SK-N-SH treated with all-trans-retinoic acid at 6 μM for 48 hours (cell line): ENCODE results near the gene KLHDC10.

ENCODE experiments used
- ATAC-seq: fragments of 200-7000 bp; cut with Tn5 transposase; 3 replicates; pipeline ENCODE4 v1.9.1; 2020; ENCODE audit warnings: mild to moderate bottlenecking, moderate library complexity
- ARNTL ChIP-seq: fragments of 450-650 bp; formaldehyde crosslinking; IDR thresholded peaks from 2 replicates; pipeline ENCODE4 v1.5.0; 2020; ENCODE audit warnings: low read depth, mild to moderate bottlenecking, moderate library complexity, borderline replicate concordance
- BACH2 ChIP-seq: fragments of 250-450 bp; sonication (Bioruptor Pico); IDR thresholded peaks from 2 replicates; pipeline ENCODE4 v1.9.0; 2021; ENCODE audit warnings: mild to moderate bottlenecking, borderline replicate concordance
- CSDC2 ChIP-seq: fragments of 250-450 bp; sonication (Bioruptor Pico); IDR thresholded peaks from 2 replicates; pipeline ENCODE4 v1.5.0; 2020; ENCODE audit warnings: mild to moderate bottlenecking, moderate library complexity
- GLIS3 ChIP-seq: fragments of 250-450 bp; sonication (Bioruptor Pico); IDR thresholded peaks from 2 replicates; pipeline ENCODE4 v1.5.0; 2020; ENCODE audit warnings: mild to moderate bottlenecking, moderate library complexity
- ISL1 ChIP-seq: fragments of 250-450 bp; sonication (Bioruptor Pico); IDR thresholded peaks from 2 replicates; pipeline ENCODE4 v2.1.2; 2022; ENCODE audit warnings: mild to moderate bottlenecking, moderate library complexity
- OSR1 ChIP-seq: fragments of 250-450 bp; sonication (Bioruptor Pico); IDR thresholded peaks from 2 replicates; pipeline ENCODE4 v1.8.0; 2022; ENCODE audit warnings: moderate library complexity, mild to moderate bottlenecking, inconsistent platforms
- PPARA ChIP-seq: fragments of 250-450 bp; sonication (Bioruptor Pico); IDR thresholded peaks from 2 replicates; pipeline ENCODE4 v1.5.0; 2020; ENCODE audit warnings: mild to moderate bottlenecking, borderline replicate concordance
- RARB ChIP-seq: fragments of 250-450 bp; sonication (Bioruptor Pico); IDR thresholded peaks from 2 replicates; pipeline ENCODE4 v1.8.0; 2021; ENCODE audit warnings: mild to moderate bottlenecking, moderate library complexity
- SNAI2 ChIP-seq: fragments of 250-450 bp; sonication (Bioruptor Pico); IDR thresholded peaks from 2 replicates; pipeline ENCODE4 v1.5.0; 2020; ENCODE audit warnings: mild to moderate bottlenecking, moderate library complexity
- TCF4 ChIP-seq: fragments of 250-450 bp; sonication (Bioruptor Pico); IDR thresholded peaks from 2 replicates; pipeline ENCODE4 v1.8.0; 2021; ENCODE audit warnings: mild to moderate bottlenecking, moderate library complexity, borderline replicate concordance
- TOX ChIP-seq: fragments of 250-450 bp; sonication (Bioruptor Pico); IDR thresholded peaks from 2 replicates; pipeline ENCODE4 v1.8.0; 2021; ENCODE audit warnings: mild to moderate bottlenecking, moderate library complexity, borderline replicate concordance
- ZC3H10 ChIP-seq: fragments of 250-450 bp; sonication (Bioruptor Pico); IDR thresholded peaks from 2 replicates; pipeline ENCODE4 v1.5.1; 2021; ENCODE audit warnings: mild to moderate bottlenecking, moderate library complexity
- ZFP30 ChIP-seq: fragments of 450-650 bp; formaldehyde crosslinking; IDR thresholded peaks from 2 replicates; pipeline ENCODE4 v1.5.0; 2022; ENCODE audit warnings: mild to moderate bottlenecking, moderate library complexity
- ZNF565 ChIP-seq: fragments of 450-650 bp; formaldehyde crosslinking; conservative IDR thresholded peaks from 2 replicates; pipeline ENCODE4 v1.5.0; 2020; ENCODE audit warnings: low read depth, mild to moderate bottlenecking, moderate library complexity
- ZNF70 ChIP-seq: fragments of 450-650 bp; formaldehyde crosslinking; IDR thresholded peaks from 2 replicates; pipeline ENCODE4 v1.5.0; 2020; ENCODE audit warnings: mild to moderate bottlenecking, moderate library complexity
- TF ChIP-seq, protein P1 (sequence below): fragments of 250-450 bp; sonication (Bioruptor Pico); IDR thresholded peaks from 2 replicates; pipeline ENCODE4 v1.5.1; 2020; ENCODE audit warnings: low read depth, mild to moderate bottlenecking, moderate library complexity
- TF ChIP-seq, protein P2 (sequence below): fragments of 250-450 bp; sonication (Bioruptor Pico); IDR thresholded peaks from 2 replicates; pipeline ENCODE4 v1.8.0; 2021; ENCODE audit warnings: low read depth, mild to moderate bottlenecking, moderate library complexity, borderline replicate concordance
- TF ChIP-seq, protein P3 (sequence below): fragments of 250-450 bp; sonication (Bioruptor Pico); IDR thresholded peaks from 2 replicates; pipeline ENCODE4 v1.5.0; 2020; ENCODE audit warnings: mild to moderate bottlenecking, moderate library complexity
- TF ChIP-seq, protein P4 (sequence below): fragments of 250-450 bp; sonication (Bioruptor Pico); IDR thresholded peaks from 2 replicates; pipeline ENCODE4 v1.8.0; 2020; ENCODE audit warnings: mild to moderate bottlenecking, moderate library complexity, borderline replicate concordance
- TF ChIP-seq, protein P5 (sequence below): fragments of 250-450 bp; sonication (Bioruptor Pico); IDR thresholded peaks from 2 replicates; pipeline ENCODE4 v1.5.1; 2021; ENCODE audit warnings: mild to moderate bottlenecking, moderate library complexity

Gene KLHDC10

DNA sequence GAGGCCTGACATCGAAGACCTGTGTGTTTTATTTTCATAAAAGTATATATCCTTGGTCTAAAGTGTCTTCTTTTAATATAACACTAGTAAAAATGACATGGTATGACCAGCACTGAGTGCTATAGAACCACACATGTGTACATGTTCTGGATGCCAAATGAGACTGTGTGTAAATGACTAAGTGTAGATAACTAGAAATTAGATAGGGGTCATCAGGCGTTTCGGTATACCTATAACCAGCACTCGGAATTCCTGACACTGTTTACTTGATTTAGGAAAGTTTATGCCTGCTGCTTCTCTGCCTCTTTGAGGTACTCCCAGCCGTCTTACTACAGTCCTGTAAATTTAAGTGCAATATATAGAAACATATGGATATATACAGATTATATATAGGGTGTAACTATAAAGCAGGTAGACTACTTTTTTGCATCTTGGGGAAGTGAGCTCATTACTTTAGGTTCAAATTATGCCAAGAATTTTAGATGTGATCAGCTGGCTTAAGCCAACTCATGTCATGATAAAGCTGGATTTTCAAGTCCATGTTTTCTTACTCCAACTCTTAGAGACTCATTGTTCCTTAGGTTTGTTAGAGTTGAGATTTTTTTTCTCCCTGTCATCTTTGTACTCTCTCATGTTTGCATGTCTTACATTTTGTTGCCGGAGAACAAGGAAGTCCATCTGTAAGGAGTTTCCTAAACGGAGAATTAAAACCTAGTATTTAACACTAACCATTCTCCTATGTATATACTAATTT is 62.9 kb downstream of the KLHDC10 start:
- no peak for TF ChIP-seq ZNF70 (CRISPR knock-in tag)
- TF ChIP-seq SNAI2 (CRISPR knock-in tag), result no peak
- no peak for TF ChIP-seq ARNTL (CRISPR knock-in tag)
- no peak for TF ChIP-seq GLIS3 (CRISPR knock-in tag)
- no peak for TF ChIP-seq TCF4 (CRISPR knock-in tag)
- TF ChIP-seq, protein P1, sequence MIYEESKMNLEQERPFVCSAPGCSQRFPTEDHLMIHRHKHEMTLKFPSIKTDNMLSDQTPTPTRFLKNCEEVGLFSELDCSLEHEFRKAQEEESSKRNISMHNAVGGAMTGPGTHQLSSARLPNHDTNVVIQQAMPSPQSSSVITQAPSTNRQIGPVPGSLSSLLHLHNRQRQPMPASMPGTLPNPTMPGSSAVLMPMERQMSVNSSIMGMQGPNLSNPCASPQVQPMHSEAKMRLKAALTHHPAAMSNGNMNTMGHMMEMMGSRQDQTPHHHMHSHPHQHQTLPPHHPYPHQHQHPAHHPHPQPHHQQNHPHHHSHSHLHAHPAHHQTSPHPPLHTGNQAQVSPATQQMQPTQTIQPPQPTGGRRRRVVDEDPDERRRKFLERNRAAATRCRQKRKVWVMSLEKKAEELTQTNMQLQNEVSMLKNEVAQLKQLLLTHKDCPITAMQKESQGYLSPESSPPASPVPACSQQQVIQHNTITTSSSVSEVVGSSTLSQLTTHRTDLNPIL (CRISPR knock-in tag), result no peak
- TF ChIP-seq, protein P2, sequence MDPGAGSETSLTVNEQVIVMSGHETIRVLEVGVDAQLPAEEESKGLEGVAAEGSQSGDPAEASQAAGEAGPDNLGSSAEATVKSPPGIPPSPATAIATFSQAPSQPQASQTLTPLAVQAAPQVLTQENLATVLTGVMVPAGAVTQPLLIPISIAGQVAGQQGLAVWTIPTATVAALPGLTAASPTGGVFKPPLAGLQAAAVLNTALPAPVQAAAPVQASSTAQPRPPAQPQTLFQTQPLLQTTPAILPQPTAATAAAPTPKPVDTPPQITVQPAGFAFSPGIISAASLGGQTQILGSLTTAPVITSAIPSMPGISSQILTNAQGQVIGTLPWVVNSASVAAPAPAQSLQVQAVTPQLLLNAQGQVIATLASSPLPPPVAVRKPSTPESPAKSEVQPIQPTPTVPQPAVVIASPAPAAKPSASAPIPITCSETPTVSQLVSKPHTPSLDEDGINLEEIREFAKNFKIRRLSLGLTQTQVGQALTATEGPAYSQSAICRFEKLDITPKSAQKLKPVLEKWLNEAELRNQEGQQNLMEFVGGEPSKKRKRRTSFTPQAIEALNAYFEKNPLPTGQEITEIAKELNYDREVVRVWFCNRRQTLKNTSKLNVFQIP (CRISPR knock-in tag), result no peak
- TF ChIP-seq ISL1, result no peak
- no peak for TF ChIP-seq OSR1 (CRISPR knock-in tag)
- TF ChIP-seq, protein P3, sequence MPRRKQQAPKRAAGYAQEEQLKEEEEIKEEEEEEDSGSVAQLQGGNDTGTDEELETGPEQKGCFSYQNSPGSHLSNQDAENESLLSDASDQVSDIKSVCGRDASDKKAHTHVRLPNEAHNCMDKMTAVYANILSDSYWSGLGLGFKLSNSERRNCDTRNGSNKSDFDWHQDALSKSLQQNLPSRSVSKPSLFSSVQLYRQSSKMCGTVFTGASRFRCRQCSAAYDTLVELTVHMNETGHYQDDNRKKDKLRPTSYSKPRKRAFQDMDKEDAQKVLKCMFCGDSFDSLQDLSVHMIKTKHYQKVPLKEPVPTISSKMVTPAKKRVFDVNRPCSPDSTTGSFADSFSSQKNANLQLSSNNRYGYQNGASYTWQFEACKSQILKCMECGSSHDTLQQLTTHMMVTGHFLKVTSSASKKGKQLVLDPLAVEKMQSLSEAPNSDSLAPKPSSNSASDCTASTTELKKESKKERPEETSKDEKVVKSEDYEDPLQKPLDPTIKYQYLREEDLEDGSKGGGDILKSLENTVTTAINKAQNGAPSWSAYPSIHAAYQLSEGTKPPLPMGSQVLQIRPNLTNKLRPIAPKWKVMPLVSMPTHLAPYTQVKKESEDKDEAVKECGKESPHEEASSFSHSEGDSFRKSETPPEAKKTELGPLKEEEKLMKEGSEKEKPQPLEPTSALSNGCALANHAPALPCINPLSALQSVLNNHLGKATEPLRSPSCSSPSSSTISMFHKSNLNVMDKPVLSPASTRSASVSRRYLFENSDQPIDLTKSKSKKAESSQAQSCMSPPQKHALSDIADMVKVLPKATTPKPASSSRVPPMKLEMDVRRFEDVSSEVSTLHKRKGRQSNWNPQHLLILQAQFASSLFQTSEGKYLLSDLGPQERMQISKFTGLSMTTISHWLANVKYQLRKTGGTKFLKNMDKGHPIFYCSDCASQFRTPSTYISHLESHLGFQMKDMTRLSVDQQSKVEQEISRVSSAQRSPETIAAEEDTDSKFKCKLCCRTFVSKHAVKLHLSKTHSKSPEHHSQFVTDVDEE (CRISPR knock-in tag), result no peak
- TF ChIP-seq, protein P4, sequence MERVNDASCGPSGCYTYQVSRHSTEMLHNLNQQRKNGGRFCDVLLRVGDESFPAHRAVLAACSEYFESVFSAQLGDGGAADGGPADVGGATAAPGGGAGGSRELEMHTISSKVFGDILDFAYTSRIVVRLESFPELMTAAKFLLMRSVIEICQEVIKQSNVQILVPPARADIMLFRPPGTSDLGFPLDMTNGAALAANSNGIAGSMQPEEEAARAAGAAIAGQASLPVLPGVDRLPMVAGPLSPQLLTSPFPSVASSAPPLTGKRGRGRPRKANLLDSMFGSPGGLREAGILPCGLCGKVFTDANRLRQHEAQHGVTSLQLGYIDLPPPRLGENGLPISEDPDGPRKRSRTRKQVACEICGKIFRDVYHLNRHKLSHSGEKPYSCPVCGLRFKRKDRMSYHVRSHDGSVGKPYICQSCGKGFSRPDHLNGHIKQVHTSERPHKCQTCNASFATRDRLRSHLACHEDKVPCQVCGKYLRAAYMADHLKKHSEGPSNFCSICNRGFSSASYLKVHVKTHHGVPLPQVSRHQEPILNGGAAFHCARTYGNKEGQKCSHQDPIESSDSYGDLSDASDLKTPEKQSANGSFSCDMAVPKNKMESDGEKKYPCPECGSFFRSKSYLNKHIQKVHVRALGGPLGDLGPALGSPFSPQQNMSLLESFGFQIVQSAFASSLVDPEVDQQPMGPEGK (CRISPR knock-in tag), result no peak
- TF ChIP-seq, protein P5, sequence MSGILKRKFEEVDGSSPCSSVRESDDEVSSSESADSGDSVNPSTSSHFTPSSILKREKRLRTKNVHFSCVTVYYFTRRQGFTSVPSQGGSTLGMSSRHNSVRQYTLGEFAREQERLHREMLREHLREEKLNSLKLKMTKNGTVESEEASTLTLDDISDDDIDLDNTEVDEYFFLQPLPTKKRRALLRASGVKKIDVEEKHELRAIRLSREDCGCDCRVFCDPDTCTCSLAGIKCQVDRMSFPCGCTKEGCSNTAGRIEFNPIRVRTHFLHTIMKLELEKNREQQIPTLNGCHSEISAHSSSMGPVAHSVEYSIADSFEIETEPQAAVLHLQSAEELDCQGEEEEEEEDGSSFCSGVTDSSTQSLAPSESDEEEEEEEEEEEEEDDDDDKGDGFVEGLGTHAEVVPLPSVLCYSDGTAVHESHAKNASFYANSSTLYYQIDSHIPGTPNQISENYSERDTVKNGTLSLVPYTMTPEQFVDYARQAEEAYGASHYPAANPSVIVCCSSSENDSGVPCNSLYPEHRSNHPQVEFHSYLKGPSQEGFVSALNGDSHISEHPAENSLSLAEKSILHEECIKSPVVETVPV (CRISPR knock-in tag), result no peak
- no peak for ATAC-seq

DNA sequence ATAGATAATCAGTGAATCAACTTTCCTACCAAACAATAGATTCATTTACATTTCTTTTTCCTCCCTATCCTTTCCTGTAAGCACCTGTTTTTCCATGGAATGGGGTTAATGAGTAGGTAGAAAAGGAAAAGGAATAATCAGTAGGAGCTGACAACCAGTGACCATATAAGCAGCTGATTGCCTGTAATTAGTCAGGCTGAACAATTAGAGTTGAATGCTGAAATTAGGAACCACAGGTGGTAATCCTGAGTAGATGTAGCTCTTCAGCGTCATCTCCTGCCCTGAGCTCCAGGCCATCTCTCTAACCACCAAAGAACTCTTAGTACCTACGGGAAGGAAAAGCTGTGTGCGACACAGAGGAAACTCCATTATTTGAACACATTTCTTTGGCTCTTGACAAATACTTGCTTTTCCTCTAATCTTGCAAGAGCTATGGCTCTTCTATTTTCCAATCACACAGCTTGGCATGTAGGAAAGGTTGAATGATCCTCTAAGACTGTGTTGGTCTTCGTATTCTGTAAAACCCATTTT is 63.8 kb downstream of the KLHDC10 start:
- TF ChIP-seq TCF4 (CRISPR knock-in tag), result no peak
- no peak for TF ChIP-seq TOX (CRISPR knock-in tag)
- no peak for TF ChIP-seq PPARA (CRISPR knock-in tag)
- TF ChIP-seq, protein P2 (CRISPR knock-in tag), result no peak
- no peak for TF ChIP-seq CSDC2 (CRISPR knock-in tag)
- no peak for TF ChIP-seq ISL1
- TF ChIP-seq ZC3H10, result no peak
- no peak for TF ChIP-seq BACH2 (CRISPR knock-in tag)
- no peak for TF ChIP-seq ZNF565 (CRISPR knock-in tag)
- TF ChIP-seq ZFP30 (CRISPR knock-in tag), result no peak
- no peak for TF ChIP-seq RARB (CRISPR knock-in tag)
- no peak for ATAC-seq
